Fibroblast of the aortic adventitia (primary cell): ENCODE measurements around the gene VPS39. TPM values are rescaled to one million over a fixed set of nuclear protein-coding genes. Genes with fewer than 3 reads are reported as not detected.

Experiments
- DNase-seq: peaks from one replicate; pipeline ENCODE4 v3.0.0-alpha.2; 2010; ENCODE audit warnings: low read depth
- H3K4me3 ChIP-seq: 2 replicates; pipeline ENCODE4 v1.5.1; 2011; ENCODE audit warnings: low read depth, mild to moderate bottlenecking, control low read depth, low read length, moderate library complexity
- CTCF ChIP-seq: IDR thresholded peaks from 2 replicates; pipeline ENCODE4 v1.5.1; 2011; ENCODE audit warnings: mild to moderate bottlenecking, low read length, control low read depth, inconsistent platforms; ENCODE audit not compliant: insufficient read depth
- total RNA-seq: library from RNA; depleted of rRNA; stranded (reverse); fragments of >200 nt; gene quantifications from 2 replicates; pipeline ENCODE4 v1.2.3, GENCODE V29; 2012; ENCODE audit warnings: low replicate concordance

VPS39 gene
- total RNA-seq, 1 donor: 61.8 TPM

GRCh38 chr15:42150219-42150970 lies 57.7 kb downstream of the VPS39 start:
- no peak overlapping the region for H3K4me3 ChIP-seq
- no peak for DNase-seq
- TF ChIP-seq CTCF: no peak

- no peak for TF ChIP-seq CTCF
- no peak for DNase-seq
- no peak overlapping the region for H3K4me3 ChIP-seq
These were observed 58.4 kb downstream of the VPS39 start for GRCh38 chr15:42149493-42150218.

- TF ChIP-seq CTCF: no peak
- no peak overlapping the region for H3K4me3 ChIP-seq
- no peak for DNase-seq
These were observed 59.2 kb downstream of the VPS39 start for GRCh38 chr15:42148808-42149492.

GRCh38 chr15:42147431-42147735 lies 60.7 kb downstream of the VPS39 start:
- DNase-seq: no peak
- H3K4me3 ChIP-seq: no peak overlapping the region
- no peak for TF ChIP-seq CTCF

GRCh38 chr15:42146551-42147430 lies 61.3 kb downstream of the VPS39 start:
- H3K4me3 ChIP-seq: no peak overlapping the region
- no peak for TF ChIP-seq CTCF
- no peak for DNase-seq
